LHCN-M2 (cell line): ENCODE measurements around the gene ANO10. TPM values are rescaled to one million over a fixed set of nuclear protein-coding genes. Genes with fewer than 3 reads are reported as not detected.
A peak's percentile ranks its signal among the peaks of the same experiment; 100 is the strongest.

Experiments used
- DNase-seq: peaks from one replicate; pipeline ENCODE4 v3.0.0-alpha.2; 2012; ENCODE audit warnings: low read depth
- total RNA-seq: library from RNA; depleted of rRNA; stranded (reverse); fragments of >200 nt; gene quantifications from 2 replicates; pipeline ENCODE4 v1.2.3, GENCODE V29; 2014; rRNA removed

ANO10 gene
- total RNA-seq, 1 experiment from 2014 or later: 50.9 TPM

DNA sequence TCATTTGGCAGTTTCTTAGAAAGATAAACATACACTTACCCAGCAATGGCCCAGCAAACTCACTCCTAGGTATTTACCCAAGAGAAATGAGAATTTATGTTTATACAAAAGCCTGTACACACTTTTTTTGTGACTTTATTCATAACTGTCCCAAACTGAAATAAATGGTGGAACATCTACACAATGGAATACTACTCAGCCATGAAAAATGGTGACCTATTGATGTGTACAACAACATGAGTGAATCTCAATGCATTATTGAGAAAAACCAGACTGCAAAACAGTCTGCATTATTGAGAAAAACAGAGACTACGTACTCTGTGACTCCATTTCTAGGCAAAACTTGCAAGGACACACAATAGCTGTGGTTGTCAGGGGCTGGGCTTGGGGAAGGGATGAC lies 298.3 kb downstream of the ANO10 start:
- DNase-seq: no peak

DNA sequence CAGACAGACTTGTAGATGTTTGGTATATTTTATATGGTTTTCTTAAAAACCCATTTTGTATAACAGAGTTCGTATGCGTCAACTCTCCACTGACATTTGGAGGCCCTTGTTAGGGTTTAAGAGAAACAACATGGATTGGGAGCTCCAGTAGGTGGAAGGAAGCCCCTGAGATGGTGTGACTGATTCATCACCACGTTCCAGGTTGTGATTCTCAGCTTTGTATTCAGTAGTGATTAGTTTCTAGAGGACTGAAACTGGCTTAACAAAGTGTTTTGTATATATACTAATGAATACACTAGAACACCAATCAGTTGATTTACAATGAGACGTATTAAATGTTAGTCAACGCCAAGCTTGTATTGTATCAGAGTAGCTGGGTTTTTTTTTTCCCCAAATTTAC lies 301.5 kb downstream of the ANO10 start:
- DNase-seq: no peak

DNA sequence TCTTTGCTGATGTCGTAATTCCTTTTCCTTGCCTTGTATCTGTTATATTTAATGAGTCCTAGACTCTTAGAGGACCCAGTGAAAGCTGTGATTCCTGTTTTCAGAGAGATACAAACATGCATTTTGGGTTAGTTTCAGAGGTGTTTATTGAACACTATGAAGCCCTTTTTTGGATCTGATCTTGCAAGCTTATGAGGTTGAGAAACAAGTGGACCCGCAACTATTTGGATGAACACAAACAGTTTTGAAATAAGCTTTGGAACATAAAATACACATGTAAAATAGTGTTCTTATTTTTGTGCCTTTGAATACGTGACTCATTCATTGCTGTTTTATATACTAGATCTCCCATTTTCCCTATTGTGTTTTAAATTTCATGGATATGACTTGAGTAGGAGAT lies 302.0 kb downstream of the ANO10 start:
- no peak for DNase-seq

DNA sequence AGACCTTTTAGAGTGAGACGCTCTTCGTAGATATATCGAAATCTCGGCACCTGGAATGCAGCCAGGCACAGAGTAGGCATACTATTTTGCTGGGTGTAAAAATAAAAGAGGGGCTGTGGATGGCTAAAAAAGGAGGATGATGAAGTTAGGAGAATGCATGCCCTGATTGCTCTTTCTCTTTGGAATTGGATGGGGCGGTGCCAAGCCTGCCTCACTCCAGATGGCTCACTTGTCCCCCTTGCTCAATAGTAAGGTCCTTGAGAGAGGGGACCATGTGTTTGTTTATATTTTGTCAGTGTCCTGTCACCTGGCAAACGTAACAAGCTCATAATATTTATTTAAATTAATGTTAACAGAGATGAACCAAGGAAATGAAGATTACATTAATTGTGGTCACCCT lies 302.4 kb downstream of the ANO10 start:
- no peak for DNase-seq

DNA sequence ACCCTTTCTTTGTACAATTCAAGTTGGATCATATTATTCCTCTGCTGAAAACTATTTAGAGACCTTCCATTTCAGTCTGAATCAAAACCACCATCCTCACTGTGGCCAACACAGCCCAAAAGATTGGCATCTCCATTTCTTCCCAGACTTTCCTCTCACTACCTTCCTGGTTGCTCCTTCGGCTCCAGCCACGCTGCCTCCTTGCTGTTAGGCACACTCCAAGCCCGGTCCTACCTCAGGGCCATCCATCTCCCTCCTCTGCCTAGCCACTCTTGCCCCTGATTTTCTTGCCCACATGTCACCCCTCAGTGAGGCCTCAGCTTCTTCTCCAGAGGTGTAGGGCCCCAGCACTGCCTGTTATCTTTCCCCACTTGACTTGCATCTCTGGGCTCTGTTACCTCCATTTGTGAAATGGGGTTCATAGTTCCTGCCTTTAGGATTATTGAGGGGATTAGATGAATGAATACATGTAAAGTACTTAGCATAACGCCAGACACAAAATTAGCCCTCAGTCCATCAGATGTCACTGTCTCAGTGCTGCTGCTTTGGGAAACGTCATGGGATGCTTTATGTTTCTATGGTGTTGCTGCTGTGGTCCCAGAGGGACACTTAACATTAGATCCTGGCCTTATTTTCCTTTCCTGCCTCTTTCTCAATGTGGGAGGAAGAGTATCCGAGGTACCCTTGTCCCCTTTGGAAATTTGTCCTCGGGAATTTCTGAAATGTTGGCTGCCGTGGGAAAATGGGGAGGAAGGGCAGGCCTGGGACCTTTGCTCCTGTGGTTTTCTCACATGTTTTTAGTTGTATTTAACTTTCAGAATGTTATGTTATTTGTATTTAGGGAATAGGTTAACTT lies 304.1 kb downstream of the ANO10 start:
- peak; percentile 7 for DNase-seq

DNA sequence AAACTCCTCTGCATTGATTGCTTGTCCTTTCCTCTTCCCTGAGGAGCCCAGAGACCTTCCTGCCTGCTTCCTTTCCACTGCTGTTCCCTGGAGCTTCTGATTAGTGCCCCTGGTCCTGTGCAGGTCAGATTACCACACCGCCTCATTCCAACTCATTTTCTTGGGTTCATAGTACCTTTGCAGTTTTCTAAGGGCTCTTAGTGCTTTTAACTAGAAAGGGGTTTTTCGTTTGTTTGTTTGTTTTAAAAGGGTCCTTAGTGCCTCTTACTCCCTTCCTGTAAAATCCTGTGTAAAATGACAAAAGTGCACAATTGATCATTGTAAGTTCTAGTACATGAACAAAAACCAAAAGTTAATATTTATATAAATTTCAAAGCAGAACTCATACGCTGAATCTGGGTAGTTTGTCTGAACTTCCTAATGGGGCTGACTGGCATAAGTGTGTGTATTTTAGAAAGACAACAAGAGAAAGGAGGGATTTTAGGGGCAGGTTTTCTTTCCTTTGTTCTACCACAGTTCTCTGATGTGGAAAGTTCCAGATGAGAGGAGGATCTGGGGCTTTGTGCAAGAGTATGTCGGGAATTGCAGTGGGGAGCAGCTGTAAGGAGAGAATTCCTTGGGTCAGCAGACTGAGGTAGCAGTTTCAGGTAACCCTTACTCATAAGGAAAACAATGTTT lies 304.9 kb downstream of the ANO10 start:
- peak; percentile 13 for DNase-seq

Other genes starting within 250 kb of the ANO10 start
- 32.3 and 34.6 TPM in 2 replicates for gene ABHD5, start 68.9 kb upstream of the ANO10 start, total RNA-seq